Liver (tissue), 3 donors: ENCODE data around the gene IQSEC3.

Experiments used
- SP1 ChIP-seq: IDR thresholded peaks from 2 replicates; pipeline ENCODE4 v1.6.1; 2018; ENCODE audit warnings: antibody characterized with exemption, mild to moderate bottlenecking
- TAF1 ChIP-seq: conservative IDR thresholded peaks from 2 replicates; pipeline ENCODE4 v1.6.1; 2016; ENCODE audit warnings: antibody characterized with exemption, mild to moderate bottlenecking
- TF ChIP-seq, protein P1 (sequence below): fragments of 150-350 bp; IDR thresholded peaks from 2 replicates; pipeline ENCODE4 v1.5.1; 2017; ENCODE audit warnings: improper control_type of control experiment, low read depth, low read length; ENCODE audit not compliant: missing input control
- TF ChIP-seq, protein P2 (sequence below): IDR thresholded peaks from 2 replicates; pipeline ENCODE4 v1.6.1; 2016; ENCODE audit warnings: antibody characterized with exemption, mild to moderate bottlenecking
- donor health status: healthy.
- donor health status: healthy.

GRCh38 chr12:109872-110271 is 43.3 kb downstream of the IQSEC3 start:
- TF ChIP-seq, protein P1, sequence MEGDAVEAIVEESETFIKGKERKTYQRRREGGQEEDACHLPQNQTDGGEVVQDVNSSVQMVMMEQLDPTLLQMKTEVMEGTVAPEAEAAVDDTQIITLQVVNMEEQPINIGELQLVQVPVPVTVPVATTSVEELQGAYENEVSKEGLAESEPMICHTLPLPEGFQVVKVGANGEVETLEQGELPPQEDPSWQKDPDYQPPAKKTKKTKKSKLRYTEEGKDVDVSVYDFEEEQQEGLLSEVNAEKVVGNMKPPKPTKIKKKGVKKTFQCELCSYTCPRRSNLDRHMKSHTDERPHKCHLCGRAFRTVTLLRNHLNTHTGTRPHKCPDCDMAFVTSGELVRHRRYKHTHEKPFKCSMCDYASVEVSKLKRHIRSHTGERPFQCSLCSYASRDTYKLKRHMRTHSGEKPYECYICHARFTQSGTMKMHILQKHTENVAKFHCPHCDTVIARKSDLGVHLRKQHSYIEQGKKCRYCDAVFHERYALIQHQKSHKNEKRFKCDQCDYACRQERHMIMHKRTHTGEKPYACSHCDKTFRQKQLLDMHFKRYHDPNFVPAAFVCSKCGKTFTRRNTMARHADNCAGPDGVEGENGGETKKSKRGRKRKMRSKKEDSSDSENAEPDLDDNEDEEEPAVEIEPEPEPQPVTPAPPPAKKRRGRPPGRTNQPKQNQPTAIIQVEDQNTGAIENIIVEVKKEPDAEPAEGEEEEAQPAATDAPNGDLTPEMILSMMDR: no peak
- TF ChIP-seq SP1 (no peak), TAF1 (no peak)
- TF ChIP-seq, protein P2, sequence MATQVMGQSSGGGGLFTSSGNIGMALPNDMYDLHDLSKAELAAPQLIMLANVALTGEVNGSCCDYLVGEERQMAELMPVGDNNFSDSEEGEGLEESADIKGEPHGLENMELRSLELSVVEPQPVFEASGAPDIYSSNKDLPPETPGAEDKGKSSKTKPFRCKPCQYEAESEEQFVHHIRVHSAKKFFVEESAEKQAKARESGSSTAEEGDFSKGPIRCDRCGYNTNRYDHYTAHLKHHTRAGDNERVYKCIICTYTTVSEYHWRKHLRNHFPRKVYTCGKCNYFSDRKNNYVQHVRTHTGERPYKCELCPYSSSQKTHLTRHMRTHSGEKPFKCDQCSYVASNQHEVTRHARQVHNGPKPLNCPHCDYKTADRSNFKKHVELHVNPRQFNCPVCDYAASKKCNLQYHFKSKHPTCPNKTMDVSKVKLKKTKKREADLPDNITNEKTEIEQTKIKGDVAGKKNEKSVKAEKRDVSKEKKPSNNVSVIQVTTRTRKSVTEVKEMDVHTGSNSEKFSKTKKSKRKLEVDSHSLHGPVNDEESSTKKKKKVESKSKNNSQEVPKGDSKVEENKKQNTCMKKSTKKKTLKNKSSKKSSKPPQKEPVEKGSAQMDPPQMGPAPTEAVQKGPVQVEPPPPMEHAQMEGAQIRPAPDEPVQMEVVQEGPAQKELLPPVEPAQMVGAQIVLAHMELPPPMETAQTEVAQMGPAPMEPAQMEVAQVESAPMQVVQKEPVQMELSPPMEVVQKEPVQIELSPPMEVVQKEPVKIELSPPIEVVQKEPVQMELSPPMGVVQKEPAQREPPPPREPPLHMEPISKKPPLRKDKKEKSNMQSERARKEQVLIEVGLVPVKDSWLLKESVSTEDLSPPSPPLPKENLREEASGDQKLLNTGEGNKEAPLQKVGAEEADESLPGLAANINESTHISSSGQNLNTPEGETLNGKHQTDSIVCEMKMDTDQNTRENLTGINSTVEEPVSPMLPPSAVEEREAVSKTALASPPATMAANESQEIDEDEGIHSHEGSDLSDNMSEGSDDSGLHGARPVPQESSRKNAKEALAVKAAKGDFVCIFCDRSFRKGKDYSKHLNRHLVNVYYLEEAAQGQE: no peak
